HG03457 (cell line): ENCODE data around the gene CRACR2A.

ENCODE experiments used
- ATAC-seq: cut with Tn5 transposase; IDR thresholded peaks from one replicate; pipeline ENCODE4 v1.9.1; 2021; ENCODE audit warnings: moderate number of reproducible peaks; ENCODE audit not compliant: unreplicated experiment

The CRACR2A gene

DNA sequence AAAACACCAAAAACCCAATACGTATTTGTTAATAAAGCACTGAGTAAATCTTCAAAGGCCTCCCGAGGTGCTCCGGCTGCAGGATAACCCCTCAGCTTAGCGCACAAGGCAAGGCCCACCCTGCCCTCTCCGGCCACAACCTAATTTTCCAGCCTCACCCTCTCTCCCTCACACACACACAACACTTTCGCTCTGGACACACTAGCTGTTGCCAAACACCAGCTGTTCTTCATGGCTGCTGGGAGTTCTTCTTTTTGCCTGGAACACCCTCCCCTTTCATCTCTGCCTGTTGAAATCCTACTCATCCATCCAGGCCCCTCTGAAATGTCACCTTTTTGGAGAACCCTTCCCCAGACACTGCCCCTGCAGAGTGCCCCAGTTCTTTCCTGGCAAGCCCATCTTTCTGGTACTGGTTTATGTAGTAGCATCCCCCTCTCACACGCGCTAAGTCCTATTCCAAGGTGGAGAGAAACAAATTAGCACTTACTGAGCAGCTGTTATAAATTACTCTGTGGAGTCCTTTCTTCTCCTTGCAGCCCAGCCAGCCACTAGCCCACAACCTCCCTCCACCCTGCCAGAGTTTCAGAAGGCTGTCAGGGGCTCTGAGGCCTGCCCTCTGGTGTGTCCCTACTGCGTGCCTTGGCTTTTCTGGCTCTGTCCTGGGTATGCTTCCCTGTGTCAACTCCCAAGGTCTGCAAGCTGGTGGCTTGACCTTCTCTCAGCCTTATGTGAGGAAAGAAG lies 805 bp upstream of the CRACR2A start:
- ATAC-seq = no peak

DNA sequence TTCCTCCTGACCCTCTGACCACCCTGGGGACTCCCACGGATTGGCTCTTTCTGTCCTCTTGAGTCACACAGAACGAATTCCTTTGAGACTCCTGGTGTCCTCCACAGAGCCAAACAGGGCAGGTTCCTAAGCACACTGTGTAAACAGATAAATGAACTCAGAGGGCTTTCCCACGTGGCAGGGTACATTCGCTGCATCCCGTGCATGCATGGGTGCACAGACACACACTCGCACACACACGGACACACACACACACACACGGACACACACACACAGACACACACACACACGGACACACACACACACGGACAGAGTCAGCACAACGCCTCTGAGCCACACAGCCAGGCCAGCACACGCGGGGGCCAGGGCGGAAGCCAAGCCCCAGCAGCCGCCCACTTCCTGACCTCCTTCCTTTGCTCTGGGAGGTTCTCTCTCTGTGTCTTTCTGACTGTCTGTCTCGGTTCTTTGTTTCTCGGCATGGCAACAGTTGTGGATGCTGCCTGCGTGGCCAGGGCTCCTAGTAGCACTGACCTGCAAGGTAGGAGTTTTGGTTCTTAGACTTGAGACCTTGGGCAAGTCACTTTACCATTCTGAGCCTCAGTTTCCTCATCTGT lies 706 bp downstream of the CRACR2A start:
- peak; percentile 39 for ATAC-seq

DNA sequence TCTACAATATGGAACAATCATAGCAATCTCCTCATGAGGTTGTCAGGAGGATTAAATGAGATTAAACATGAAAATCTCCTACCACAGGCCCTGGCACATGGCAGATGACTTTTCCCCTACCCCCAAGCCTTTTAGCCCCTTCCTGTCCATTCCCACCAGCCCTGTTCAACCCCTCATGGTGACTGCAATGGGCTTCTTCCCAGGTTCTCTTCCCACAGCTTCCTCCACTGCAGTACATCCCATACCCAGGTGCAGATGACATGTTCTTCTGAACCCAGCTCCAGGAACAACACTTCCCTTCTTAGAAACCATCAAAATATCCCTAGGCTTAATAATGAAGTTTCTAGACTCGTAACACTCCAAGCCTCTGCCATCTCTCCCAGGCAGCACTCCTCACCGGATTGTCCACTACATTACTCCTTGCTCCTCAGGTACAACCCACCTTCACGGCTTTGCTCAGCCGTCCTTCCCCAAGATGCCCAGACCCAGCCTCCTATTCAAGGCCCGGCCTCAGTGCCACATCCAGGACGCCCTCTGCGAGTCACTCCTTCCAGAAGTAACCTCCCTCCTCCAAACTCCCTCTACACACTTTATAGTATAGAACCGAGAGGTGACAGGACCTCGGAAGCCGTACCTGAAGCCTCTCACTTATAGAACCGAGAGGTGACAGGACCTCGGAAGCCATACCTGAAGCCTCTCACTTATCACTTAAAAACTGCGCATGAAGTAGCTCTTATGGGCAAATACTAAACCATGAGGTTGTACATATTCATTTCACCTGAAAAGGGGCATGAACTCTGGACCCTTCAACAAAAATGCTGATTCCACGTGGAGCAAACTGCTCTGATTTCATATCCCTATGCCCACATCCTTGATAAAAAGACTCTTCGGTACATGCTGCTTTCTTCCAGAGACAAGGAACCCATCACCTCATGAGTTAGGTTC lies 1.5 kb downstream of the CRACR2A start:
- ATAC-seq = no peak

DNA sequence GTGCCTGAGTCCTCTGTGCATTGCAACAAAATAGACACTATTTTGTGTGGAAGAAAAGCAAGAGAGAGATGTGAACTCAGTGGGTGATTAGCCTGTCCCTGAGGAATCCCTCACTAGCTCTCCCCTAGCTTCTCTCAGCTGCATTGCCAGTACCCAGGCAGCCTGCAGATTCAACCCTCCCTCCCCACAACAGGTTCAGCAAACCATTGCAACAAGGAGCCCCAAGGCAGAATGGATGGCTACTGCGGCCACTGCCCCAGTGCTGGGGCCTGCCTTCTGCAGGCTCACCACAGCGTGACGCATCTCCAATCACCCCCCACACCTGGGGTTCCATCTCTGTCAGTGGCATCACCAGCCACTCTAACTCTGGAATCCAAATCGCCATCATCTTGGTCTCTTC lies 2.3 kb downstream of the CRACR2A start:
- ATAC-seq = no peak

DNA sequence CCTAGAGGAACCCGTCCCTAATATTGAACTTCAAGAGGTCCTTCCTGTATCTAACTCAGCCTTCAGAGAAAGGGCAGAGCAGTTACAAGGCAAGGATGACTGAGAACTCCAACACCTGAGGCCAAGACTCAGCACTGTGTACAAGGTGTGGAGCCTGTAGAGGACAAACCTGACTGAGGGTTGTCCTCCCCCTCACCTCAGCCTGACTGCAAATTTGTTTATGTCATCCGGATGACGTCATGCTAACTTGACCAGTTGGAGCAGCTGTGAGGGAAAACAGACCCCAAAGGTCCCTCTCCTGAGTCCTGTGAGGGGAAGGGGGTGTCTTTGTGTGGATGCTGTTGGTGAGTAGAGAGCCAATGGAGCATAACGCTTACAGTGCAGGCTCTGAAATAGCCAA lies 4.3 kb downstream of the CRACR2A start:
- ATAC-seq = no peak

DNA sequence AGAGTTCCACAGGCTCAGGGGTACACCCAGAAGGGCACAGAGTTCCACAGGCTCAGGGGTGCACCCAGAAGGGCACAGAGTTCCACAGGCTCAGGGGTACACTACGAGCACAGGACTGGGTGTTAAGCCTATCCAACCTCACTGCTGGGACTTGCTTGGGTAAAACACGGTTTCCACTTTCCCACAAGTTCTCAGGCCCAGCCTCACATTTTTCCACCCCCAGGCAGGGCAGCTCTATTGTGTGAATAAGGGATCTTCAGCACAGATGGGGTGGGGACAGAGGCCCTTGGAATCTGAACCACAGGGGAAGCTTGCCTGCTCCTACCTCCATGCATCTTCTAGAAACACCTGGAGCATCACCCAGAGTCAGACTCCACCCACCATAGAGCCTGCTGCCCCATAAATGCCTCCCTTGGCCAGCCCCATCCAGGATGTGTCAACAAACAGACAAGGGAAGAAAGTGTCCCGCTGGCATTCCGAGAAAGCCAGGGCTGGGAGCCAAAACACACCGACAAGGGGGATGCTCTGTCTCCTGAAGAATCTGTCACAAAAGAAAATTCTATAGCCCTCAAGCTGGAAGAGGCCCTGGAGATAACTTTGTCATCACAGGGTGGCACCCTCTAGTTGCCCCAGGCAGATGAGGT lies 4.8 kb downstream of the CRACR2A start:
- no peak for ATAC-seq

DNA sequence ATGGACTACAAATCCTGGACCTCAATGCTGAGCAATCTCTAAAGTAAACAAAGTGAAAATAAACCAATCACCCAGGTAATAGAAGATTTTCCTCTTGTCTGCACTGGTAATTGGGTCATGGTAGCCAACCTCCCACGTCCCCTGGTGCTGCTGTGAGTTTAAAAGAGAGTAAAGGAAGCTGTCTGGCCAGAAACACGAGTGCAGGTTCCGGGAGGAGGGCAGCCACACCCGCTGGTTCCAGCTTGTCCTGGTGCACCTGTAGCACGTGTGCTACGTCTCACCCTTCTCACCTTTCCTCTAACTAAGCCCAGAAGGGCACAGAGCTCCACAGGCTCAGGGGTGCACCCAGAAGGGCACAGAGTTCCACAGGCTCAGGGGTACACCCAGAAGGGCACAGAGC lies 5.4 kb downstream of the CRACR2A start:
- no peak for ATAC-seq

DNA sequence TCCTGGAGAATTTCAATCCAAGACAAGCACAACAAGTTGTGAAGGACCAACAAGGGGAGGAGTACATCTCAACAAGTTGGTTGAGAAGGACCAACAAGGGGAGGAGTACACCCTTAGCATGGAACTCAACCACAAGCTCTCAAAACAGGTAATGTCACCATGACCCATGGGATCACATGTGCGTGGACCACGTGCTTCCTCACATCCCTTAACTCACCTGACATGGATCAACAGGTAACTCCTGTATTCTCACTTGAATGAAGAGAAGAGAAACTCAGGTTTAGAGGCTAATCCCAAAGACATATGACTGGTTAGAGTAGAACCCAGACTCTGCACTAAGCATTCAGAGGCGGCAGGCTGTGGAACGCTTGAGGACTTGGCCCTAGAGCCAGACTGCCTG lies 6.2 kb downstream of the CRACR2A start:
- ATAC-seq = no peak

DNA sequence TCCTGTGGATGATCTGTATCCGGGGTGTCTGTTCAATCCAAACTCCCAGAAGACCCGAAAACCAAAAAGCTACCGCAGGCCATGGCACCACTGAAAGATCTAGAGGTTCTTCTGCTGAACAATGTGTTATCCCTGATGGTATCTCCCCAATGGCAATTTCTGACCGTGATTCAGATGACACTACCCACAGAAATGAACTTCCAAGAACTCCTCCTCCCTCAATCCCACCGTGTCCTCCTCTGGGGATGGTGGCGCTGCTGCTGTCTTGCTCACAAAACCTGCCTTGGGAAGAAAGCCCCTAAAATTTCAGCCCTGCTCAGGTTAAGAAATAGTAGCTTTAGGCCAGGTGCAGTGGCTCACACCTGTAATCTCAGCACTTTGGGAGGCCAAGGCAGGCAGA lies 7.8 kb downstream of the CRACR2A start:
- ATAC-seq = no peak

DNA sequence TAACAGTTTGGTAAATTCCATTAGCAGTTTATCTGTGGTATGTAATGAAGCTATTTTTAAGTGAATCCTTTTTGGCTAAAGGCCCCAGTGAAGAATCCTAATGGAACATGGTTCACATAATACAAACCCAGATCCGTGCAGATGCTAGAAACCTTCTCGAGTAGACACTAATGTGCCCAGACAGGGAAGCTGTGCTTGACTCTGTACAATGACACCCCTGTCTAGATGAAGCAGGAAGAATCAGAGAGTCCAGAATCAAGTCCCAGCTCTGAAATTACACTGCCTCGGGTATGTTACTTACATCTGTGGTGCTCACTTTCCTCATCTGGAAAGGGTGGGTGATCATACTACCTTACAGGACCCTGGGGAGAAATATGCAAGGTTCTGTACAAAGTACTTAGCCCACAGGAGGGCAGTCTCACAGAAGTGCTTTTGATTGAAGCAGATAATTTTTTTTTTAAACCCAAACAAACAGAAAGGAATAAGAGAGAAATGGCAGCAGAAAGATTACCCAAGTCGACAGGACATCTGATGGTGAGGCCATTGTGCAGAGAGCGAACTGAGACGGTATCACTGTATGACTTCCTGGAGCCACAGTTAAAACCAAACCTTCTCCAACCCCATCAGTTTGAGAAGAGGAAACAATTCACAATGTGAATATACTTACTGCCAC lies 8.5 kb downstream of the CRACR2A start:
- ATAC-seq = no peak

DNA sequence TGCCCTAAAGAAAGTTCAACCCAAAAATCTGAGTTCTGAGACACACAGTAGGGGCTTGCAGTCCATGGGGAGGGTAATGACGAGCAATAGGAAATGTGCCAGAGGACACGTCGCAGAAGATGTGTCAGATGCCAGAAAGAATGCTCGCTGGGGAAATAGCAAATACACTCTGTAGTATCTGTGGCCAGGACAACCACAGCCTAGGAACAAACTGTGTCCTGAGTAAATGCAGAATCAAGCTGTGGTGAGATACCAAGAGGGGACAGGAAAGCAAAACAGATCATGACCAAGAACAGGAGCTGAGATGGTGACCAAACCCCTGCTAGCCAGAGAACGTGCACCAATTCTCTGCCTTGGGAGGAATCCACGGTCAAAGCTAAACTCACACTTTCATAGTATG lies 9.1 kb downstream of the CRACR2A start:
- ATAC-seq = no peak

DNA sequence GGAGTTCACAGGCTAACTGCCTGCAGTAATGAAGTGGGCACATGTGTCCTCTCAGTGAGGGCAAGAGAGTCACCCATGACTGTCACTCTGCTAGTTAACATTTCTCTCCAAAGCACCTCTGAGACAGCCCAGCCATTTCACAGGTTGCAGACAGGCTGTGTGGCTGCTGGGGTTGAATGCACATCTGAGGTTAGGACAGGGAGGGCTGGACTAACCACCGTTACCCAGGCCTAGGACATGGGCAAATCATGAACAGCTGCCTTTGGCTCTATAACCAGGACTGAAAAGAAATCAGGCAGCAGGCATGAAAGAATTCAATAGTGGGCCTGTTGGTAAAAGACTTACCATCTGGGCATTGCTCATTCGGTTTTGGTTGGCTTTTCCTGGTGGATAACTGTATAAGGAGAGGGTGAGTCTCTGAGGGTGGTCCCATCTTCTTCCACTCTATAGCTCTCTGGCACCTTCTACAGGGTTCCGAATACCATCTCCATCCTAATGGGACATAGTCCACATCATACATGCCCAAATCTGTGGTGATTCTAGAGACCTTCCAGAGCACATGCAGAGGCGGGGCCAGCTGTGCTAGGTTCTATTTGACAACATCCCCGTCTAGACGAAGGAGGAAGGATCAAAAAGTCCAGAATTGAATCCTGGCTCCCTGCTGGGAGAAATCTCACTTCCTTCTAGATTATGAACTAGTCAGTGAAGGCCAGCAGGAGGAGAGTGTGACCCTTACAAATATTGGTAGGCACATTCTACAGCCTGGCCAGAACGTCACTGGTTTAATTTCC lies 10.8 kb downstream of the CRACR2A start:
- ATAC-seq = no peak

DNA sequence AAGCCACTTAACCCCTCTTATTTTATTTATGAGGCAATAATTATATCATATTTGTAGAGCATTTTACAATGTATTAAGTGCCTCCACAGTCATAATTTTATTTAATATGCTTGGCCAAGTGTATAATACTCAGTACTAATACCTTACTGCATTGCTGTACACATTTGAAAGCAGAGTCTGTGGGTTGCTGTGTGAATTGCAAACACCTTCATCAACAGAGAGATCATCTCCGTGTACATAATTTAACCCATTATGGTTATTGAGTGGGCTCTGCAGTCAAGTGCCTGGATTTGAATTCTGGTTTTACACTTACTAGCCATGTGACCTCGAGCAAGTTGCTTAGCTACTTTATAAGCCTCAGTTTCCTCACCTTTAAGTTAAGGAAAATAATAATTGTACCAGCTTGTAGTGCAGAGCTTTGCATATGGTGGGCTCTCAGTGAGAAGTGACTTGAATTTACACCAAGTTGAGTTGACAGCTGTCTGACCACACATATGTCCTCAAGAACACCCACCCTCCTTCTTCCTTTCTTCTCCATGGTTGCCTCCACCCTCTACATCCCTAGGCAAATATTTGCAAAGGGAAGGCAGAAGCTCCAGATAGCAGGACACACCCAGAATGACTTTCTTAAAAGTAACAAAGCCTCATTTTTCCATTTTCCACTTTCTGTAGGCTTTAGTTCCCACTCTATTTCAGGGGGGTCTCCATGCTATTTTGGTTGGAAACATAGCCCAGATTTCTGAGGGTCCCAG lies 12.3 kb downstream of the CRACR2A start:
- ATAC-seq = no peak

DNA sequence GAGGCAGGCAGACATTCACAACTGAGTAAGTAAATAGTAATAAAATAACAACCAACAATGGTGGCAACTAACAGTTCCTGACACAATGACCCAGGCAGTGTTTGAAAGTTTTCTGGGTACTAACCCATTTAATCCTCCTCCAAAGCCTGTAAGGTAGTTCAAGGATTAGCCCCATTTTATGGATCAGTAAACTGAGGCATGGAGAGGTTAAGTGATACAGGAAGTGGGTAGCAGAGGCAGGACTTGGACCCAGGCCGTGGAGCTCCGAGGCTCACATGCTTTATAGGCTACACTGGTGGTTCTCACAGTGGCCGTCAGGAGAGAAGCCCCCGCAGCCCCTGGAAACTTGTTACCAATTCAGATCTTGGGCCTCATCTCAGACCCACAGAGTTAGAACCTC lies 17.5 kb downstream of the CRACR2A start:
- ATAC-seq = no peak

DNA sequence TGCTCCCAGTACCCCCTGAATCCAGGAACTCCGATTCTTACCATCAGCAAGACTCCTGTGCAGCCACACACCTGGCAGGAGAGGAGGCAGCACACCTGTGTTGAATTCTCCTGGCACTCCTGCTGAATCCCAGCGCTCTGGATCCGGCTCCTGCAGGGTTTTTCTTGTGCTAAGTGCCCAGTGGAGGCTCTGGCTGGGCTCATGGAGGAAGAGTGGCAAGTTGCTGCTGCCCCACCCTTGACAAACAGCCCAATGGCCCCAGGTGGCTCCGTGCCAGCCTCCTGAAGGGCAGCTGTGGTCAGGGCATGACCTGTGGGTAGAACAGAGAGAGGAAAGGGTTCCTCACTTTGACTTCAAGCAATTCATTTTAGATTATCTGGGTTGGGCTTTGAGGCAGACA lies 20.0 kb downstream of the CRACR2A start:
- no peak for ATAC-seq

DNA sequence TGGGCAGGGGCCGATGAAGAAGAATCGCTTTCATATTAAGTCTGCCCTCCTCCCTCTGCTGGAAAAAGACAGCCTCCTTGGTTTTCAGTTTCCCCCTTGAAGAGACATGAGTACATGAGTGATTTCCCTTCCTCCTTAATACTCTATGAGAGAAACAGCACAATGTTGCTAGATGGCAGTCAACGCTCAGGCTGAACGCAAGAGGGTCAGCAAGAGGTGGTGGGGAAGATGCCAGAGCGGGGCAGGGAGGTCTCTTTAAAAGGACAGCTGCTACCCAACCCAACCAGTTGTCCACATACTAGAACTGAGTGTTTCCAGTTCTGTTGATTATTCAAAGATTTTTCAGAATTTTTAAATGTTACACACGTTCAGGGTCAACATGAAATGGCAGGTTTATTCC lies 22.8 kb downstream of the CRACR2A start:
- ATAC-seq = no peak

DNA sequence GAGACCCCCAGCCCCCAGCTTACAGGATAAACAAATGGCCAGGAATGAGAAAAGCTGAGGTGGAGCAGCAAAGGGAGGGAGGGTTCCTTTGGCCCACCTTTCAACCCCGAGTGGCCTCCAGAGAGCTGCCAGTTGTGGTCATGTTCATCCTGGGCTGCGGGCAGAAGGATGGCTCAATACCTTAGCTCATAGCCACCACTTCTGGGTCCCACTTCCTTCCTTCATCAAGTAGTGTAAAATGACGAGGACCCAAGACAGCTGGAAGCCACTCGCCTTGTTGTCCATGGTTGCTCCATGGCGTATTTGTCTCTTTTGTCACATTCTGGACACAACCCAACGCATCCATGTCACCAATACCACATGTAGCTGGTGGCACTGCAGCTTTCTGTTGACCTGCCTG lies 24.2 kb downstream of the CRACR2A start:
- ATAC-seq = peak; percentile 30

DNA sequence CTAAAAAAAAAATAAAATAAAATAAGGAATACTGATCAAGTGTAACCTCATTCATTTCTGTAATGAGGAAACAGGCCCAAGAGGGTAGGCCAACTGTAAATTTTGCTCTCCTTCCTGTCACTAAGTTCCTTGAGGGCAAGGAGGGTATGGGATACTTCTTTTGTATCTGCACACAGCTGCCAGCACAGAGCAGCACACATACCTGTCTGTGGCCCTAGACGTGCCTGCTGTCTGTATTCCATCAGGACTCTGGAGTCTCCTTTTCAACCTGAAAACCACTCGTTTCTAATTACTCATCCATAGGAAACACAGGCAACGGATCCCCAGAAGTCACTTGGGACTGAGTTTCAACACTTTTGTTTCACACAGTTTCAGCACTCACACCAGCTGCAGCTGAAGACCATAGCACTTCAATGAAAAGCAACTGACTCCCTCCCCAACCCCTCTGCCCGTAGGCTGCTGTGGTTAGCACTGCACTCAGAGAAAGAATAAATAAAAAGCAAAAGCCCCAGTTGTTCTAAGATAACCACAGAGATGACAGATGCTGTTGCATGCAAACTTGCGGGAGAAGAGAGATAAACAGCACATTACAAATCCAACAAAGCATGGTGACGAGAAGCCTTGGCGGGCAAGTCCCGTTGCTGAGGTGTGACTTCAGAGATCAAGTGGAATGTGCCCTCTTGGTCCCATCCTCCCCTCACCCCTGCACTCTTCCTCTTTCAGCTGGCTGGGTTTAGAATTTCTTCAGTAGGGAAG lies 24.9 kb downstream of the CRACR2A start:
- ATAC-seq = peak; percentile 85

DNA sequence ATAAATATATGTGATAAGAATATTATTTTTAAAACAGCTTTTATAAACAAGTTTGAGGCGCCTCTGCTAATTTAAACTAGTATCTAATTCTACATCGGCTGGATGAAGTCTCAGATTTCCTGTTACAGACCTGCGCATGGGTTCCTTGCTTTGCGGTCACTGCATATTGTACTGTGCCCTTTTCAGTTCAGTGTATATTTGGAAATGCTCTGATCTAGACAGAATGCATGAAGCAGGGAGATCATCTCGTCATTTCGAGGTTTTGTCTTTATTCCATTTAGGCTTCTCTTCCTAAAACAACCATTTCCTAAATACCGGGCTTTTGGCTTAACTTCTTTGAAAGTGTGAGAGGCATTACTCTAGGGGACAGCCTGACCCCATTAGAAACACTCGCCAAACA lies 25.6 kb downstream of the CRACR2A start:
- no peak for ATAC-seq
